GM19455 (cell line): ENCODE data around the gene PKNOX2.

Source experiments
- ATAC-seq: cut with Tn5 transposase; IDR thresholded peaks from one replicate; pipeline ENCODE4 v1.9.1; 2021; ENCODE audit not compliant: unreplicated experiment

PKNOX2 gene

GRCh38 chr11:125401235-125401634 lies 236.7 kb downstream of the PKNOX2 start:
- no peak for ATAC-seq

- no peak for ATAC-seq
Measured at GRCh38 chr11:125401746-125402145, 237.2 kb downstream of the PKNOX2 start.

- no peak for ATAC-seq
Measured at GRCh38 chr11:125402435-125402834, 237.9 kb downstream of the PKNOX2 start.

- ATAC-seq = no peak
Measured at GRCh38 chr11:125404157-125404810, 239.7 kb downstream of the PKNOX2 start.

- peak; percentile 67 for ATAC-seq
Measured at GRCh38 chr11:125404811-125405790, 240.6 kb downstream of the PKNOX2 start.

- no peak for ATAC-seq
Measured at GRCh38 chr11:125407046-125407445, 242.5 kb downstream of the PKNOX2 start.

GRCh38 chr11:125408311-125408711 lies 243.8 kb downstream of the PKNOX2 start:
- ATAC-seq = no peak

GRCh38 chr11:125410091-125410490 lies 245.5 kb downstream of the PKNOX2 start:
- no peak for ATAC-seq

GRCh38 chr11:125412177-125412496 lies 247.6 kb downstream of the PKNOX2 start:
- ATAC-seq = no peak

- ATAC-seq = no peak
Measured at GRCh38 chr11:125412509-125412908, 248.0 kb downstream of the PKNOX2 start.

- ATAC-seq = no peak
Measured at GRCh38 chr11:125413226-125413625, 248.7 kb downstream of the PKNOX2 start.

- ATAC-seq = no peak
Measured at GRCh38 chr11:125414121-125414520, 249.6 kb downstream of the PKNOX2 start.

GRCh38 chr11:125416981-125417935 lies 252.7 kb downstream of the PKNOX2 start:
- ATAC-seq = no peak

- ATAC-seq = no peak
Measured at GRCh38 chr11:125418396-125418795, 253.8 kb downstream of the PKNOX2 start.

- no peak for ATAC-seq
Measured at GRCh38 chr11:125422681-125423080, 258.1 kb downstream of the PKNOX2 start.

GRCh38 chr11:125423247-125423849 lies 258.8 kb downstream of the PKNOX2 start:
- ATAC-seq = no peak

GRCh38 chr11:125425601-125426000 lies 261.1 kb downstream of the PKNOX2 start:
- no peak for ATAC-seq

GRCh38 chr11:125426818-125427528 lies 262.4 kb downstream of the PKNOX2 start:
- ATAC-seq = no peak

- ATAC-seq = no peak
Measured at GRCh38 chr11:125428486-125429173, 264.1 kb downstream of the PKNOX2 start.
